SK-N-SH (cell line): ENCODE results near the gene ASB4. TPM values are rescaled to one million over a fixed set of nuclear protein-coding genes. Genes with fewer than 3 reads are reported as not detected.

Source experiments
- CTCF ChIA-PET: fragments of 300-600, 350-600 bp; formaldehyde crosslinking; extraction: SDS; loops from one replicate; lab custom pipeline; 2021; lab: Yijun Ruan, JAX
- POLR2A ChIA-PET: fragments of 350-600 bp; sonication (Branson Sonifier 250); formaldehyde crosslinking; extraction: SDS; loops from one replicate; lab custom pipeline; 2020; ENCODE audit warnings: antibody characterized with exemption, inconsistent platforms; lab: Yijun Ruan, JAX
- DNase-seq: peaks from one replicate; pipeline ENCODE4 v3.0.0; 2012
- H2AFZ ChIP-seq: fragments of 200-600 bp; sonication (generic); 2 replicates; pipeline ENCODE4 v1.8.1; 2016; ENCODE audit warnings: antibody characterized with exemption, mild to moderate bottlenecking, low read depth
- H3F3A ChIP-seq: fragments of 200-600 bp; sonication (generic); replicated peaks from 2 replicates; pipeline ENCODE3; 2016; ENCODE audit warnings: antibody characterized with exemption, mild to moderate bottlenecking; ENCODE audit not compliant: insufficient read depth
- H3K27ac ChIP-seq, 2 experiments: fragments of 200-500 bp in 1 of 2; fragments of 200-600 bp in 1 of 2; sonication (Bioruptor generic) in 1 of 2; sonication (generic), shearing (Covaris generic) in 1 of 2; 2 replicates each; pipeline versions ENCODE4 v1.5.1 to v1.6.1; 2014 to 2016; ENCODE audit warnings: low read depth in 2 of 2, inconsistent platforms in 1 of 2, low read length in 1 of 2, mild to moderate bottlenecking in 1 of 2, mixed read lengths in 1 of 2
- H3K27me3 ChIP-seq: fragments of 200-600 bp; sonication (generic), shearing (Covaris generic); 2 replicates; pipeline ENCODE4 v1.6.1; 2016; ENCODE audit warnings: mixed run types; ENCODE audit not compliant: insufficient read depth
- H3K36me3 ChIP-seq, 2 experiments: fragments of 200-500 bp in 1 of 2; fragments of 200-600 bp in 1 of 2; sonication (Bioruptor generic) in 1 of 2; sonication (generic) in 1 of 2; replicated peaks in 1 of 2; 2 replicates each; pipeline versions ENCODE3 to v1.5.1; 2014 to 2016; ENCODE audit warnings: low read length in 1 of 2, mild to moderate bottlenecking in 1 of 2; ENCODE audit not compliant: insufficient read depth in 2 of 2, control insufficient read depth in 1 of 2
- H3K4me1 ChIP-seq, 2 experiments: fragments of 200-500 bp in 1 of 2; fragments of 200-600 bp in 1 of 2; sonication (Bioruptor generic) in 1 of 2; sonication (generic), shearing (Covaris generic) in 1 of 2; 2 replicates each; pipeline versions ENCODE4 v1.5.1 to v1.6.1; 2014 to 2016; ENCODE audit warnings: low read depth in 1 of 2, low read length in 1 of 2, mixed run types in 1 of 2; ENCODE audit not compliant: insufficient read depth in 2 of 2, control insufficient read depth in 1 of 2
- H3K4me2 ChIP-seq: fragments of 200-600 bp; sonication (generic), shearing (Covaris generic); 2 replicates; pipeline ENCODE4 v1.6.1; 2017; ENCODE audit warnings: mixed run types
- H3K4me3 ChIP-seq, 2 experiments: fragments of 200-500 bp in 1 of 2; fragments of 200-600 bp in 1 of 2; sonication (Bioruptor generic) in 1 of 2; sonication (generic), shearing (Covaris generic) in 1 of 2; 2 replicates each; pipeline versions ENCODE4 v1.5.1 to v1.8.1; 2014 to 2016; ENCODE audit warnings: low read depth in 2 of 2, inconsistent platforms in 1 of 2, low read length in 1 of 2, mild to moderate bottlenecking in 1 of 2, mixed read lengths in 1 of 2, moderate library complexity in 1 of 2
- H3K79me2 ChIP-seq: fragments of 200-600 bp; sonication (generic); 2 replicates; pipeline ENCODE4 v1.8.1; 2017; ENCODE audit warnings: mild to moderate bottlenecking; ENCODE audit not compliant: insufficient read depth
- H3K9ac ChIP-seq: fragments of 200-600 bp; sonication (generic); 2 replicates; pipeline ENCODE4 v1.6.1; 2017; ENCODE audit warnings: mixed run types
- H3K9me2 ChIP-seq: fragments of 200-600 bp; sonication (generic); 2 replicates; pipeline ENCODE4 v1.6.1; 2017; ENCODE audit warnings: mixed run types
- H3K9me3 ChIP-seq: fragments of 200-600 bp; sonication (generic); 2 replicates; pipeline ENCODE4 v1.6.1; 2017; ENCODE audit warnings: mixed run types, mild to moderate bottlenecking, moderate library complexity
- H4K20me1 ChIP-seq: fragments of 200-600 bp; sonication (generic); 2 replicates; pipeline ENCODE4 v1.6.1; 2017; ENCODE audit warnings: mild to moderate bottlenecking, mixed run types; ENCODE audit not compliant: insufficient read depth
- EP300 ChIP-seq, 2 experiments: IDR thresholded peaks; 2 replicates each; pipeline versions ENCODE4 v1.4.0 to v1.6.1; 2012; ENCODE audit warnings: borderline replicate concordance in 1 of 2, low read depth in 1 of 2, low read length in 1 of 2
- EZH2phosphoT487 ChIP-seq: fragments of 200-600 bp; sonication (generic); IDR thresholded peaks from 2 replicates; pipeline ENCODE4 v1.6.1; 2017; ENCODE audit warnings: low read depth, mixed run types, mild to moderate bottlenecking, antibody characterized with exemption, moderate library complexity, borderline replicate concordance
- FOSL2 ChIP-seq: IDR thresholded peaks from 2 replicates; pipeline ENCODE4 v1.4.0; 2012; ENCODE audit warnings: low read depth, mild to moderate bottlenecking, moderate library complexity, borderline replicate concordance
- FOXJ3 ChIP-seq: sonication (generic); formaldehyde crosslinking; IDR thresholded peaks from 2 replicates; pipeline ENCODE4 v1.5.1; 2020; ENCODE audit warnings: mild to moderate bottlenecking, missing genetic modification reagents
- FOXM1 ChIP-seq: IDR thresholded peaks from 2 replicates; pipeline ENCODE4 v1.4.0; 2012; ENCODE audit warnings: low read depth, mild to moderate bottlenecking
- GABPA ChIP-seq: IDR thresholded peaks from 2 replicates; pipeline ENCODE4 v1.4.0; 2012; ENCODE audit warnings: low read depth, mild to moderate bottlenecking
- JUND ChIP-seq: IDR thresholded peaks from 2 replicates; pipeline ENCODE4 v1.4.0; 2012
- MXI1 ChIP-seq: IDR thresholded peaks from 2 replicates; pipeline ENCODE4 v1.6.1; 2012; ENCODE audit warnings: mild to moderate bottlenecking, low read depth, low read length, improper control_type of control experiment
- NFIC ChIP-seq: IDR thresholded peaks from 2 replicates; pipeline ENCODE4 v1.4.0; 2012; ENCODE audit warnings: borderline replicate concordance
- RAD21 ChIP-seq: IDR thresholded peaks from 2 replicates; pipeline ENCODE4 v1.6.1; 2012; ENCODE audit warnings: mild to moderate bottlenecking, low read length
- RCOR1 ChIP-seq: fragments of 150-350 bp; IDR thresholded peaks from 2 replicates; pipeline ENCODE4 v1.6.1; 2017; ENCODE audit warnings: antibody characterized with exemption, low read length
- RXRA ChIP-seq: IDR thresholded peaks from 2 replicates; pipeline ENCODE4 v1.4.0; 2012; ENCODE audit warnings: low read depth, mild to moderate bottlenecking, borderline replicate concordance
- SMC3 ChIP-seq: IDR thresholded peaks from 2 replicates; pipeline ENCODE4 v1.6.1; 2012; ENCODE audit warnings: low read depth, low read length, improper control_type of control experiment
- TCF12 ChIP-seq: IDR thresholded peaks from 2 replicates; pipeline ENCODE4 v1.4.0; 2012
- TEAD4 ChIP-seq: IDR thresholded peaks from 2 replicates; pipeline ENCODE4 v1.4.0; 2012; ENCODE audit warnings: mild to moderate bottlenecking, borderline replicate concordance; ENCODE audit not compliant: insufficient read depth
- ZBTB33 ChIP-seq: IDR thresholded peaks from 2 replicates; pipeline ENCODE4 v1.4.0; 2012; ENCODE audit warnings: low read depth, borderline replicate concordance
- WGBS: methylation state at CpG from one replicate; pipeline ENCODE4 v1.1.6; 2017; ENCODE audit warnings: low lambda C conversion rate; 5-methylcytosine and 5-hydroxymethylcytosine counted together
- polyA plus RNA-seq, 3 experiments: library from polyadenylated mRNA; depleted of rRNA; stranded (reverse); fragments of >200 nt; gene quantifications; 2 replicates each; pipeline ENCODE4 v1.2.3, GENCODE V29; 2012
- TF ChIP-seq, protein P1 (sequence below): fragments of 200-600 bp; sonication (generic); IDR thresholded peaks from 2 replicates; pipeline ENCODE4 v1.6.1; 2017; ENCODE audit warnings: antibody characterized with exemption, mild to moderate bottlenecking, moderate library complexity

ASB4 gene
- polyA plus RNA-seq, 1 of the 3 experiments (the other 2 are of a cell fraction) = not detected

- Histone ChIP-seq H3K9me3 (no peaks in the 10 kb centered on the region), H3K4me2 (no peak overlapping the region), H3K9ac (no peak overlapping the region), H3K27me3 (no peaks in the 10 kb centered on the region), H3K79me2 (no peaks in the 10 kb centered on the region), H3F3A (no peaks in the 10 kb centered on the region), H3K36me3 (no peaks in the 10 kb centered on the region), H3K4me3 (no peak overlapping the region), H3K4me1 (no peaks in the 10 kb centered on the region), H3K27ac (no peak overlapping the region), H3K9me2 (no peaks in the 10 kb centered on the region), H2AFZ (no peak overlapping the region), H4K20me1 (no peaks in the 10 kb centered on the region)
- no peak for TF ChIP-seq SMC3
- TF ChIP-seq, protein P1, sequence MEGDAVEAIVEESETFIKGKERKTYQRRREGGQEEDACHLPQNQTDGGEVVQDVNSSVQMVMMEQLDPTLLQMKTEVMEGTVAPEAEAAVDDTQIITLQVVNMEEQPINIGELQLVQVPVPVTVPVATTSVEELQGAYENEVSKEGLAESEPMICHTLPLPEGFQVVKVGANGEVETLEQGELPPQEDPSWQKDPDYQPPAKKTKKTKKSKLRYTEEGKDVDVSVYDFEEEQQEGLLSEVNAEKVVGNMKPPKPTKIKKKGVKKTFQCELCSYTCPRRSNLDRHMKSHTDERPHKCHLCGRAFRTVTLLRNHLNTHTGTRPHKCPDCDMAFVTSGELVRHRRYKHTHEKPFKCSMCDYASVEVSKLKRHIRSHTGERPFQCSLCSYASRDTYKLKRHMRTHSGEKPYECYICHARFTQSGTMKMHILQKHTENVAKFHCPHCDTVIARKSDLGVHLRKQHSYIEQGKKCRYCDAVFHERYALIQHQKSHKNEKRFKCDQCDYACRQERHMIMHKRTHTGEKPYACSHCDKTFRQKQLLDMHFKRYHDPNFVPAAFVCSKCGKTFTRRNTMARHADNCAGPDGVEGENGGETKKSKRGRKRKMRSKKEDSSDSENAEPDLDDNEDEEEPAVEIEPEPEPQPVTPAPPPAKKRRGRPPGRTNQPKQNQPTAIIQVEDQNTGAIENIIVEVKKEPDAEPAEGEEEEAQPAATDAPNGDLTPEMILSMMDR = no peak
- TF ChIP-seq TCF12 = no peak
- no peak for TF ChIP-seq FOXM1
- TF ChIP-seq MXI1 = no peak
- peak; percentile 20; the same call in 1 of the 2 replicates for TF ChIP-seq JUND
- TF ChIP-seq FOSL2 = peak; percentile 16; the same call in 1 of the 2 replicates
- no peak for TF ChIP-seq NFIC
- ChIA-PET POLR2A (no interaction called here), CTCF (interaction anchor here (0.9 to 8.9 kb wide), 4 partner anchors 10 to 193 kb away, joined by 3 to 109 read pairs (median 10); no protein-coding TSS in a partner anchor)
- no peak for DNase-seq
Observed at GRCh38 chr7:95493247-95493646, 7.5 kb downstream of the ASB4 start.

GRCh38 chr7:95493844-95494243 is 8.1 kb downstream of the ASB4 start:
- peaks cover 1% of the 10 kb centered on the region for H3F3A ChIP-seq
- no peak overlapping the region for H3K27ac ChIP-seq
- no peaks in the 10 kb centered on the region for H4K20me1 ChIP-seq
- ChIA-PET CTCF (interaction anchor here (1.5 kb wide), 1 partner anchor 192 kb away, joined by 7 read pairs; no protein-coding TSS in a partner anchor), POLR2A (no interaction called here)
- no peak overlapping the region for H3K4me2 ChIP-seq
- WGBS = 50% methylated on average over 2 of the region's 2 CpGs
- no peaks in the 10 kb centered on the region for H3K4me1 ChIP-seq
- no peaks in the 10 kb centered on the region for H3K27me3 ChIP-seq
- no peak overlapping the region for H3K9ac ChIP-seq
- no peaks in the 10 kb centered on the region for H3K79me2 ChIP-seq
- H2AFZ ChIP-seq = no peak overlapping the region
- no peaks in the 10 kb centered on the region for H3K9me3 ChIP-seq
- H3K9me2 ChIP-seq = no peaks in the 10 kb centered on the region
- H3K4me3 ChIP-seq = no peak overlapping the region
- TF ChIP-seq NFIC (no peak), TCF12 (no peak), ZBTB33 (no peak), RAD21 (no peak), EZH2phosphoT487 (no peak), RXRA (no peak), RCOR1 (no peak), TEAD4 (no peak), GABPA (no peak), EP300 (IDR thresholded peaks at IDR 0.05; ENCODE audit: borderline replicate concordance in 1 of 2, low read depth in 1 of 2, low read length in 1 of 2) (no peak), FOXJ3 (CRISPR knock-in tag) (no peak), JUND (no peak)
- H3K36me3 ChIP-seq = no peaks in the 10 kb centered on the region
- DNase-seq = no peak
